ENCODE data around the gene TNN. TPM values are rescaled to one million over a fixed set of nuclear protein-coding genes. Genes with fewer than 3 reads are reported as not detected.
A peak's percentile ranks its signal among the peaks of the same experiment; 100 is the strongest.

Gene TNN
- total RNA-seq, 5 donors from 2014 or later (not counting 1 experiment from before 2014, with no cell fraction given), result not detected

DNA sequence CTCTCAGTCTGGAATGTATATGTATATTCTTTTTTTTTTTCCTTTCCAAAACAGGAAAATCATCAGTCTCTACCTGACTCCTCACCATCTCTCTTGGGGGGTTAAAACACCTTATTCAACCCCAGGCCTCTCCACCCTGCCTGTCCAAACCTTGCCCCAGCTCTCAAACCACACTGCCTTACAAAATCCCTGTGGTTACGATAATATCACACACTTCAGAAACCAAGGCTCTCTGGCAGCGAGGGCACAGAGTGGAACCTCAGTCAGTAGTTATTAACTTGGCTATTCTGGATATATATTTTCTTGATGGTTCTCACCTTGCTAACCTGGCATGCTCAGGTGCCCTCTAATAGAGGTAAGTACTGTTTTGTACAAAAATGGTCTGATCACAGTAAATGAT, 100.2 kb downstream of the TNN start:
- Mint-ChIP-seq H3K4me1 (peaks cover 39 to 64% (median 50%) of the 10 kb centered on the region in 3 donors), H3K27me3 (no peaks in the 10 kb centered on the region), H3K27ac (peak overlapping the region in 1 of 2 donors; percentile 44), H3K4me3 (no peak overlapping the region), H3K36me3 (peaks cover 73% of the 10 kb centered on the region), H3K9me3 (no peaks in the 10 kb centered on the region)
- Histone ChIP-seq H3K27me3 (replicated peaks in 1 of 2; ENCODE audit: control insufficient read depth in 2 of 2, extremely low read depth in 1 of 2, insufficient read depth in 2 of 2, low read length in 1 of 2) (no peaks in the 10 kb centered on the region), H3K9me3 (no peaks in the 10 kb centered on the region), H3K4me3 (ENCODE audit: control insufficient read depth in 1 of 2, extremely low read depth in 1 of 2, low read length in 1 of 2) (no peak overlapping the region), H3K27ac (ENCODE audit: low read length) (no peak overlapping the region), H3K4me1 (ENCODE audit: control insufficient read depth in 1 of 2, extremely low read depth in 1 of 2, insufficient read depth in 2 of 2, low read length in 2 of 2) (peaks cover 0 to 12% of the 10 kb centered on the region in 2 experiments), H3K36me3 (ENCODE audit: control insufficient read depth in 2 of 2, extremely low read depth in 1 of 2, insufficient read depth in 1 of 2, low read length in 1 of 2) (peaks cover 9 to 75% of the 10 kb centered on the region in 2 donors)
- CTCF ChIA-PET, result interaction anchor here in 1 of 2 donors (0.5 kb wide), 1 partner anchor 29 kb away, joined by 6 read pairs; no protein-coding TSS in a partner anchor
- POLR2A ChIA-PET, result no interaction called here
- ATAC-seq (replicated peaks in 1 of 4) (no peak), DNase-seq (no peak)
- WGBS (ENCODE audit: insufficient coverage), result no CpG with 5 or more reads among the region's 2 CpGs

DNA sequence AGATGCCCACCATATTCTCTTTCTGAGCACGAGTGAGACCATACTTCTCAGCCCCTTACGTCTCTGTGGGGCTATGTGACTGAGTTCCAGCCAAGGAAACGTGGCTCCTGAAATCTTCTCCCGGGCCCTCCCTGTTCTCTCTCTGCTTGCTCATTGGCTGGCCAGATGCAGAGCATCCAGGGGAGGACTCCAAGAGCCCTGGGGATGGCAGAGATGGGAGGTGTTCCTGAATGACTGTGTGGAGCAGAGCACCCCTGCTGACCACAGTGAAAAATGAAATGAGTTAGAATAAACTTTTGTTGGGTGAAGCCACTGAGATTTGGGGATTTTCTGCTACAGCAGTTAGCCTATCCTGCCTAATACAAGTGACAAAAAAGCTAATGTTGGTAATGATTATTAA, 101.1 kb downstream of the TNN start:
- peaks cover 76% of the 10 kb centered on the region for H3K36me3 Mint-ChIP-seq
- CTCF ChIA-PET, result interaction anchor here (0.6 kb wide), 2 partner anchors 40 to 146 kb away, joined by 3 read pairs; no protein-coding TSS in a partner anchor
- H3K27ac Mint-ChIP-seq, result peak overlapping the region; percentile 37 to 76
- peaks cover 0 to 12% of the 10 kb centered on the region in 2 experiments for H3K4me1 ChIP-seq (ENCODE audit: control insufficient read depth in 1 of 2, extremely low read depth in 1 of 2, insufficient read depth in 2 of 2, low read length in 2 of 2)
- no peak for DNase-seq
- POLR2A ChIA-PET, result no interaction called here
- no peaks in the 10 kb centered on the region for H3K9me3 Mint-ChIP-seq
- H3K9me3 ChIP-seq, result no peaks in the 10 kb centered on the region
- H3K36me3 ChIP-seq (ENCODE audit: control insufficient read depth in 2 of 2, extremely low read depth in 1 of 2, insufficient read depth in 1 of 2, low read length in 1 of 2), result peaks cover 9 to 73% of the 10 kb centered on the region in 2 donors
- ATAC-seq (replicated peaks in 1 of 4), result no peak
- no peaks in the 10 kb centered on the region for H3K27me3 Mint-ChIP-seq
- no peak overlapping the region for H3K4me3 ChIP-seq (ENCODE audit: control insufficient read depth in 1 of 2, extremely low read depth in 1 of 2, low read length in 1 of 2)
- WGBS (ENCODE audit: insufficient coverage), result 96% methylated on average over 4 of the region's 4 CpGs
- H3K27me3 ChIP-seq (replicated peaks in 1 of 2; ENCODE audit: control insufficient read depth in 2 of 2, extremely low read depth in 1 of 2, insufficient read depth in 2 of 2, low read length in 1 of 2), result no peaks in the 10 kb centered on the region
- H3K27ac ChIP-seq (ENCODE audit: low read length), result no peak overlapping the region
- H3K4me3 Mint-ChIP-seq, result no peak overlapping the region
- peaks cover 46 to 73% (median 59%) of the 10 kb centered on the region in 3 donors for H3K4me1 Mint-ChIP-seq

DNA sequence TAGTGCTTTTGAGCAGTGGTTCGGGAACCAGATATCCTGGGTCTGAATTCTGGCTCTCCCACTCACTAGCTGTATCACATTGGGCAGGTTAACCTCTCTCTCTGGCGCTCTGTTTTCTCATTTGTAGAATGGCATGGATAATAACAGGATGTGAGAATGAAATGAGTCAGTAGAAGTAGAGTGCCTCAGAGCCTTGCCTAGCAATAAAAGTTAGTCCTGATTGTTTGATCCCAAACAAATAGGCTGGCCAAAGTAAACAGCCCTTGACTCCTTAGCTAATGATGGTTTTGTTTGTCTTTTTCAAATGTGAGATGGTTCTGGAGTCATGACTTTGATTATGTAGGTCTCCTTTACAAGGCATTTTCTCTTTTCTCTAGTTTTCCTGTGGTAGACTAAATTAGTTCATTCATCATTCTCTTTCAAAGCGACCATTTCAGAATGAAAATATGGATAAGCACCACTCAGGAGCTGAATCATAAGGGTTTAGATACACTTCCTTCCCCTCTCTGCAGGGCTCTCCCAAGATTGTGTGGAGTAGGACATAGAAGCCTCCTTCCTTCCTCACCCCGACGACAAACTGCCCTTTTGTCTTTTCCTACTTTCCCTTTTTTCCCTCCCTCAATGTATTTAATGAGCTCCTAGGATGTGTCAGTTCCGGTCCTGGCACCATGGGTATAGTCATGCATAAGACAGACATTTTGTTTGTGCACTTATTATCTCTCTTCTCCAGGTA, 101.8 kb downstream of the TNN start:
- no CpG with 5 or more reads among the region's 6 CpGs for WGBS (ENCODE audit: insufficient coverage)
- H3K36me3 Mint-ChIP-seq, result peaks cover 77% of the 10 kb centered on the region
- POLR2A ChIA-PET, result no interaction called here
- CTCF ChIA-PET, result interaction anchor here (0.6 to 1.0 kb wide), 2 partner anchors 18 to 40 kb away, joined by 3 to 4 read pairs; no protein-coding TSS in a partner anchor
- peaks cover 9 to 67% of the 10 kb centered on the region in 2 donors for H3K36me3 ChIP-seq (ENCODE audit: control insufficient read depth in 2 of 2, extremely low read depth in 1 of 2, insufficient read depth in 1 of 2, low read length in 1 of 2)
- no peaks in the 10 kb centered on the region for H3K9me3 ChIP-seq
- no peaks in the 10 kb centered on the region for H3K27me3 ChIP-seq (replicated peaks in 1 of 2; ENCODE audit: control insufficient read depth in 2 of 2, extremely low read depth in 1 of 2, insufficient read depth in 2 of 2, low read length in 1 of 2)
- no peaks in the 10 kb centered on the region for H3K27me3 Mint-ChIP-seq
- DNase-seq (no peak), ATAC-seq (replicated peaks in 1 of 4) (no peak)
- H3K4me1 ChIP-seq (ENCODE audit: control insufficient read depth in 1 of 2, extremely low read depth in 1 of 2, insufficient read depth in 2 of 2, low read length in 2 of 2), result peaks cover 0 to 15% of the 10 kb centered on the region in 2 experiments
- peak overlapping the region; percentile 15 to 76 for H3K27ac Mint-ChIP-seq
- no peaks in the 10 kb centered on the region for H3K9me3 Mint-ChIP-seq
- H3K27ac ChIP-seq (ENCODE audit: low read length), result no peak overlapping the region
- H3K4me3 ChIP-seq (ENCODE audit: control insufficient read depth in 1 of 2, extremely low read depth in 1 of 2, low read length in 1 of 2), result no peak overlapping the region
- H3K4me1 Mint-ChIP-seq, result peaks cover 52 to 79% (median 65%) of the 10 kb centered on the region in 3 donors
- no peak overlapping the region for H3K4me3 Mint-ChIP-seq

DNA sequence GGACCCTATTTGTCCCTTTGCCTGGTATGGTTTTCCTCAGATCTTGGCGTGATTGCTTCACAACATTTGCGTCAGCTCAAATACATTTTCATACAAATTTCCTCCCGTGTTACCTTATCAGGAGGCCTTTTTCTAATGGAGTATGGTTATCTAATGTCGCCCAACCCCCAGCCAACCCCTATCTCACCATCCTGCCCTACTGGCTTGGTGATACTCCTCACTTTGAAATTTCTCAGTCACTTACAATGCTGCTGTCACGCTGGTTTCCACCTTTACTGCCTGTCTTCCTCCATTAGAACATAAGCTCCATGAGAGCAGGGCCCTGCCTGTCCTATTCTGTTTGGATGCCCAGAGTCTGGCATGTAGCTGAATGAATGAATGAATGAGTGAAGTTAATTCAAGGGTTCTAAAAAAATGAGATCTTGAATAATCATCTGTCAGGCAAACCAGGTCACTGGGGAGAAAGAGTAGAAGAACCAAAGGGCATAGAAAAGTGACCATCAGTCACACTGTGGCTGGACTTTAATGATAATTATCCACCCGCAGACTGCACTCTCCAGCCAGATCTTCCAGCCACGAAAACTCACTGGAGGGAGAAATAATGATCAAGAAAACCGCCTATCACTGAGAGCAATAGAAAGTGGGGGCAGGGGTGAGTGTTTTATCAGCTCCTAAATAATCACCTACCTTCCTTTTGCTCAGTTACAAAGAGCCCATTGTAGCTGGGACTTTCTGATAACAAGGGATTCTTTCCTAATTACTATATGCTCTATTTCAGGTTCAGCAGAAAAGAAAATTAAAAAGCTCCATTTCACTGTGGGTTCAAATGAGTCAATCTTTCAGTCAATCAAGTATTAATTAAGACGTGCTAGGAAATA, 103.6 kb downstream of the TNN start:
- peaks cover 64 to 79% (median 77%) of the 10 kb centered on the region in 3 donors for H3K4me1 Mint-ChIP-seq
- no peak overlapping the region for H3K4me3 ChIP-seq (ENCODE audit: control insufficient read depth in 1 of 2, extremely low read depth in 1 of 2, low read length in 1 of 2)
- H3K27ac Mint-ChIP-seq, result peak overlapping the region in 1 of 2 donors; percentile 53
- WGBS (ENCODE audit: insufficient coverage), result no CpG with 5 or more reads among the region's 9 CpGs
- H3K36me3 Mint-ChIP-seq, result peaks cover 85% of the 10 kb centered on the region
- H3K9me3 Mint-ChIP-seq, result no peaks in the 10 kb centered on the region
- no peak overlapping the region for H3K27ac ChIP-seq (ENCODE audit: low read length)
- no peaks in the 10 kb centered on the region for H3K27me3 ChIP-seq (replicated peaks in 1 of 2; ENCODE audit: control insufficient read depth in 2 of 2, extremely low read depth in 1 of 2, insufficient read depth in 2 of 2, low read length in 1 of 2)
- no peak for DNase-seq
- POLR2A ChIA-PET, result interaction anchor here in 1 of 2 donors (0.5 kb wide), 1 partner anchor 139 kb away, joined by 4 read pairs; no protein-coding TSS in a partner anchor
- no peaks in the 10 kb centered on the region for H3K9me3 ChIP-seq
- no peak for ATAC-seq (replicated peaks in 1 of 4)
- H3K4me3 Mint-ChIP-seq, result peak overlapping the region in 1 of 3 donors; percentile 16
- peaks cover 3 to 57% of the 10 kb centered on the region in 2 donors for H3K36me3 ChIP-seq (ENCODE audit: control insufficient read depth in 2 of 2, extremely low read depth in 1 of 2, insufficient read depth in 1 of 2, low read length in 1 of 2)
- CTCF ChIA-PET, result interaction anchor here (1.0 to 1.5 kb wide), 3 partner anchors 20 to 176 kb away, joined by 3 to 4 read pairs (median 4); no protein-coding TSS in a partner anchor
- no peaks in the 10 kb centered on the region for H3K27me3 Mint-ChIP-seq
- peaks cover 0 to 18% of the 10 kb centered on the region in 2 experiments for H3K4me1 ChIP-seq (ENCODE audit: control insufficient read depth in 1 of 2, extremely low read depth in 1 of 2, insufficient read depth in 2 of 2, low read length in 2 of 2)

DNA sequence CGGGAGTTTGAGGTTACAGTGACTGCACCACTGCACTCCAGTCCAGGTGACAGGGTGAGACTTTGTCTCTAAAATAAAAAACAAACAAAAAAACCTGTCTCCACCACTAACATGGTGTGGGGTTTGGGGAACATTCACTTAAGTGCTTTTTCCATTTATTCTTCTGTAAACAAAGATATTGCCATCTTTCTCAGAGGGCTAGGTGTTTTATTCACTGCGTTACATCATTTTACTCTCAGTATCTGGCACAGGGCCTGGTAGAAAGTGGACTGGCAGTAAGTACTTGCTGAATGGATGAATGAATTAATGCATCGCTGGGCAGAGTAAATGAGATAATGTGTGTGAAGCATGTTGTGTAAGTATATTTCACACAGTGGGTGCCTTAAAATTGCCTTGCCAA, 104.9 kb downstream of the TNN start:
- POLR2A ChIA-PET, result no interaction called here
- no peak for DNase-seq

DNA sequence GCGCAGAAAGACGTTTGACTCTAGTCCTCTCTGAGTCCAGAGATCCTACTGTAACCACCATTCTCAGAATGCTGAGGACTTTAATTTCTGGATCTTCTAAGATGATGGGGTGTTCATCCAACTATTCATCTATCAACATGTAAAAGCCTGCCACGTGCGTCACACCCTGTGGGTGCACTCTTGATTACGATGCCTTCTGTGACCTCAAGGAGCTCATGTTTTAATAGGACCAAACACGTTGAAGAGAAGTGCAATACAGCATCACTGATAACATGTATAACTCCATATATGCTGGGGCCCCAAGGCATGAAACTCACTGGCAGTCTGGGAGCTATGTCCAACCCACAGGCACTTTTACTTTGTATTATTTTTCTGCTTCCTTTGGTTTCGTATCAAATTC, 105.9 kb downstream of the TNN start:
- H3K4me3 Mint-ChIP-seq, result no peak overlapping the region
- WGBS (ENCODE audit: insufficient coverage), result 81% methylated on average over 4 of the region's 7 CpGs
- H3K4me3 ChIP-seq (ENCODE audit: control insufficient read depth in 1 of 2, extremely low read depth in 1 of 2, low read length in 1 of 2), result no peak overlapping the region
- ChIA-PET CTCF (interaction anchor here (0.9 to 1.9 kb wide), 5 partner anchors 19 to 147 kb away, joined by 4 to 11 read pairs (median 7); no protein-coding TSS in a partner anchor), POLR2A (interaction anchor here in 1 of 2 donors (0.9 kb wide), 1 partner anchor 9 kb away, joined by 3 read pairs; no protein-coding TSS in a partner anchor)
- no peak overlapping the region for H3K27ac ChIP-seq (ENCODE audit: low read length)
- no peak overlapping the region for H3K27ac Mint-ChIP-seq
- H3K4me1 Mint-ChIP-seq, result peaks cover 61 to 82% (median 73%) of the 10 kb centered on the region in 3 donors
- DNase-seq, result no peak
- H3K9me3 ChIP-seq, result no peaks in the 10 kb centered on the region
- no peaks in the 10 kb centered on the region for H3K9me3 Mint-ChIP-seq
- no peaks in the 10 kb centered on the region for H3K27me3 ChIP-seq (replicated peaks in 1 of 2; ENCODE audit: control insufficient read depth in 2 of 2, extremely low read depth in 1 of 2, insufficient read depth in 2 of 2, low read length in 1 of 2)
- H3K36me3 Mint-ChIP-seq, result peaks cover 83% of the 10 kb centered on the region
- no peaks in the 10 kb centered on the region for H3K27me3 Mint-ChIP-seq
- ATAC-seq (replicated peaks in 1 of 4), result no peak
- H3K36me3 ChIP-seq (ENCODE audit: control insufficient read depth in 2 of 2, extremely low read depth in 1 of 2, insufficient read depth in 1 of 2, low read length in 1 of 2), result peaks cover 7 to 52% of the 10 kb centered on the region in 2 donors
- H3K4me1 ChIP-seq (ENCODE audit: control insufficient read depth in 1 of 2, extremely low read depth in 1 of 2, insufficient read depth in 2 of 2, low read length in 2 of 2), result peaks cover 0 to 18% of the 10 kb centered on the region in 2 experiments

More for the DNA sequence above, 104.9 kb downstream of the TNN start:
- H3K9me3 ChIP-seq, result no peaks in the 10 kb centered on the region
- peaks cover 85% of the 10 kb centered on the region for H3K36me3 Mint-ChIP-seq
- peaks cover 8 to 56% of the 10 kb centered on the region in 2 donors for H3K36me3 ChIP-seq (ENCODE audit: control insufficient read depth in 2 of 2, extremely low read depth in 1 of 2, insufficient read depth in 1 of 2, low read length in 1 of 2)
- H3K4me3 Mint-ChIP-seq, result no peak overlapping the region
- H3K27ac Mint-ChIP-seq, result no peak overlapping the region
- no peak overlapping the region for H3K4me3 ChIP-seq (ENCODE audit: control insufficient read depth in 1 of 2, extremely low read depth in 1 of 2, low read length in 1 of 2)
- ATAC-seq (replicated peaks in 1 of 4), result no peak
- peaks cover 65 to 82% (median 68%) of the 10 kb centered on the region in 3 donors for H3K4me1 Mint-ChIP-seq
- H3K27me3 ChIP-seq (replicated peaks in 1 of 2; ENCODE audit: control insufficient read depth in 2 of 2, extremely low read depth in 1 of 2, insufficient read depth in 2 of 2, low read length in 1 of 2), result no peaks in the 10 kb centered on the region
- WGBS (ENCODE audit: insufficient coverage), result no CpG with 5 or more reads among the region's 3 CpGs
- H3K4me1 ChIP-seq (ENCODE audit: control insufficient read depth in 1 of 2, extremely low read depth in 1 of 2, insufficient read depth in 2 of 2, low read length in 2 of 2), result peaks cover 0 to 18% of the 10 kb centered on the region in 2 experiments
- no peaks in the 10 kb centered on the region for H3K27me3 Mint-ChIP-seq
- H3K27ac ChIP-seq (ENCODE audit: low read length), result no peak overlapping the region
- CTCF ChIA-PET, result interaction anchor here in 1 of 2 donors (1.5 kb wide), 1 partner anchor 21 kb away, joined by 4 read pairs; no protein-coding TSS in a partner anchor
- no peaks in the 10 kb centered on the region for H3K9me3 Mint-ChIP-seq

All from T-cell (primary cell).